ENCODE data around the gene SALL4.

The SALL4 gene

GRCh38 chr20:51811042-51811355 is 8.7 kb upstream of the SALL4 start:
- WGBS (ENCODE audit: extremely low coverage, insufficient coverage, insufficient read length): no CpG with 5 or more reads among the region's 3 CpGs
- Histone ChIP-seq H3K23ac (ENCODE audit: low read length) (no peak overlapping the region), H2BK120ac (ENCODE audit: insufficient read depth, low read length, poor library complexity) (no peak overlapping the region)

DNA sequence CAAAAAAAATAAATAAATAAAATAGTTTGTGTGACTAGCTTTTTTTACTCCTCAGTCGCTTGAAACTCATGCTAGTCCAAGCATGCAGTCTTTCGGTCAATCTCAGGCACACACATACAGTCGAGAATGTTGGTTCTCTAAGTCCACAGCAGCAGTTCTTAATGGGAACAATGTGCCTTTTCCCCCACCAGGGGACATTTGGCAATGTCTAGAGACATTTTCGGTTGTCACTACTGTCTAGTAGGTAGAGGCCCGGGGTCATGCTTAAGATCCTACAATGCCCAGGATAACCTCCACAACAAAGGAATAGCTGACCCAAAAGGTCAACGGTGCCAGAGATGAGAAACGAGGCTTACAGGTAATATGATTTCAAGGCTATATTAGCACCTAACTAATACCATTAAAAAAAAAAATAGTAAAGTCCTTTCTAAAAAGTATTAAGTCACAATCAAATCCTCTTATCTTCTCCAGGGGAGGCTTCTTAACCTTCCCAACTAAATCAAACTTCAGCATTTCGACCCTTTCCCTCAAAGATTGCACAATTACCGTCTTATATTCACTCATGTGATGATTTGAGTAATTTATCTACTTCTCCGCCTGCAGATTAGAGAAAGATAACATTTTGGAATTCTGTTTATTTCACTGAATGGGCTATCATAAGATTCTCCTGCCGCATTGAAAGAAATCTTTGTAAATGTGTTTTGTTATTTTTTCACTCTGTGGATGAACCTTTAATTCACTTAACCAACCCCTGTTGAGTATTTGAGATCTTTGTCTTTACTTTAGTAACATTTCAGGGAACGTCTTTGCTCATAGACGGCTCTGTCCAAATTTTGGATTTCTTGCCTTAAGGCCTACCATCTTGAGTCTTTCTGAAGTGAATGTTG is 8.1 kb upstream of the SALL4 start:
- Histone ChIP-seq H3K9me3 (ENCODE audit: insufficient read depth, low read depth, low read length) (no peaks in the 10 kb centered on the region), H3K18ac (ENCODE audit: low read length) (no peak overlapping the region), H3K4me3 (ENCODE audit: low read depth, low read length) (no peak overlapping the region), H3K27ac (ENCODE audit: low read depth, low read length) (no peak overlapping the region), H4K91ac (ENCODE audit: low read depth, low read length) (no peak overlapping the region), H3K79me1 (ENCODE audit: low read length) (no peaks in the 10 kb centered on the region), H2AFZ (ENCODE audit: insufficient read depth, low read length, poor library complexity) (no peak overlapping the region), H3K9ac (ENCODE audit: low read length) (no peak overlapping the region), H2BK120ac (ENCODE audit: insufficient read depth, low read length, poor library complexity) (no peak overlapping the region), H3K23ac (ENCODE audit: low read length) (no peak overlapping the region), H4K8ac (ENCODE audit: low read depth, low read length) (no peak overlapping the region), H3K14ac (ENCODE audit: low read length) (no peak overlapping the region), H3K4me1 (ENCODE audit: control insufficient read depth in 1 of 2, insufficient read depth in 2 of 2, low read length in 2 of 2) (no peaks in the 10 kb centered on the region), H2BK12ac (ENCODE audit: low read length) (no peak overlapping the region), H2BK5ac (ENCODE audit: low read depth, low read length, poor library complexity) (no peak overlapping the region), H3K4me2 (ENCODE audit: low read length) (no peak overlapping the region), H3K27me3 (ENCODE audit: insufficient read depth, low read length) (no peaks in the 10 kb centered on the region), H4K12ac (ENCODE audit: low read depth, low read length) (no peak overlapping the region), H3K79me2 (ENCODE audit: control insufficient read depth, insufficient read depth, low read length, poor library complexity) (no peaks in the 10 kb centered on the region), H3K36me3 (ENCODE audit: control insufficient read depth in 1 of 2, insufficient read depth in 2 of 2, low read length in 2 of 2) (no peaks in the 10 kb centered on the region), H2AK5ac (ENCODE audit: low read length) (no peak overlapping the region), H3K4ac (ENCODE audit: low read depth, low read length) (no peak overlapping the region)
- DNase-seq: peak in 1 of 2 donors; percentile 34
- WGBS (ENCODE audit: extremely low coverage, insufficient coverage, insufficient read length): 100% methylated on average over 2 of the region's 13 CpGs

More at GRCh38 chr20:51811042-51811355, 8.7 kb upstream of the SALL4 start:
- Histone ChIP-seq H3K9ac (ENCODE audit: low read length) (no peak overlapping the region), H4K12ac (ENCODE audit: low read depth, low read length) (no peak overlapping the region), H3K79me2 (ENCODE audit: control insufficient read depth, insufficient read depth, low read length, poor library complexity) (no peaks in the 10 kb centered on the region), H3K4me2 (ENCODE audit: low read length) (no peak overlapping the region), H4K91ac (ENCODE audit: low read depth, low read length) (no peak overlapping the region), H3K9me3 (ENCODE audit: insufficient read depth, low read depth, low read length) (no peaks in the 10 kb centered on the region), H3K14ac (ENCODE audit: low read length) (no peak overlapping the region), H2BK5ac (ENCODE audit: low read depth, low read length, poor library complexity) (no peak overlapping the region), H2AK5ac (ENCODE audit: low read length) (no peak overlapping the region), H3K27ac (ENCODE audit: low read depth, low read length) (no peak overlapping the region), H2AFZ (ENCODE audit: insufficient read depth, low read length, poor library complexity) (no peak overlapping the region), H2BK12ac (ENCODE audit: low read length) (no peak overlapping the region), H3K4me1 (ENCODE audit: control insufficient read depth in 1 of 2, insufficient read depth in 2 of 2, low read length in 2 of 2) (no peaks in the 10 kb centered on the region), H3K79me1 (ENCODE audit: low read length) (no peaks in the 10 kb centered on the region), H3K36me3 (ENCODE audit: control insufficient read depth in 1 of 2, insufficient read depth in 2 of 2, low read length in 2 of 2) (no peaks in the 10 kb centered on the region), H3K4ac (ENCODE audit: low read depth, low read length) (no peak overlapping the region), H3K27me3 (ENCODE audit: insufficient read depth, low read length) (no peaks in the 10 kb centered on the region), H3K4me3 (ENCODE audit: low read depth, low read length) (no peak overlapping the region), H4K8ac (ENCODE audit: low read depth, low read length) (no peak overlapping the region), H3K18ac (ENCODE audit: low read length) (no peak overlapping the region)
- DNase-seq: peak; percentile 51 to 81

DNA sequence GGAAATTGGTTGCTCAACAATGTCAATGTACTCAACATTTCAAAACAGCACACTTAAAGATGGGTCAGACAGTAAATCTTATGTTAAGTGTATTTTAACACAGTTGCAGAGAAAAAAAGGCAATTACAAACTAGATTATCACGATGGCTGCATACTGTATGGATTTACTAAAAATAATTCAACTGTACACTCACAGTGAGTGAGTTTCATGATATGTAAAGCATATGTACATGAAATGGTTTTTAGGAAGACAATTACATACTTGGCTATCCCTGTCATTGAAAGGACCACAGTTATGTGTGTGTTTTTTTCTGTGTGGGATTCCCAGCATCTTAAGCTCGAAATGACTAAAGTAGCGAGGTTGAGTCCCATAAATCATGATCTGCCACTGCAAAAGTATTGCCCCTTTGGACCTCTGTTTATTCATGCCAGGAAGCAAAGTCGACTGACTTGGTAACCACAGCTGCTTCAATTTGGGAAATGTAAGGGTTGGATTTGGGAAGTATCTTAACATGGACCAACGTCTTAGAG is 5.5 kb upstream of the SALL4 start:
- H4K8ac ChIP-seq (ENCODE audit: low read depth, low read length): no peak overlapping the region
- no peaks in the 10 kb centered on the region for H3K36me3 ChIP-seq (ENCODE audit: control insufficient read depth in 1 of 2, insufficient read depth in 2 of 2, low read length in 2 of 2)
- H4K12ac ChIP-seq (ENCODE audit: low read depth, low read length): no peak overlapping the region
- H2AFZ ChIP-seq (ENCODE audit: insufficient read depth, low read length, poor library complexity): no peak overlapping the region
- DNase-seq: no peak
- H3K4me2 ChIP-seq (ENCODE audit: low read length): no peak overlapping the region
- WGBS (ENCODE audit: extremely low coverage, insufficient coverage, insufficient read length): no CpG with 5 or more reads among the region's 5 CpGs
- H3K4me1 ChIP-seq (ENCODE audit: control insufficient read depth in 1 of 2, insufficient read depth in 2 of 2, low read length in 2 of 2): no peaks in the 10 kb centered on the region
- no peak overlapping the region for H3K23ac ChIP-seq (ENCODE audit: low read length)
- no peak overlapping the region for H3K4me3 ChIP-seq (ENCODE audit: low read depth, low read length)
- H3K9me3 ChIP-seq (ENCODE audit: insufficient read depth, low read depth, low read length): no peaks in the 10 kb centered on the region
- no peak overlapping the region for H2AK5ac ChIP-seq (ENCODE audit: low read length)
- no peak overlapping the region for H3K27ac ChIP-seq (ENCODE audit: low read depth, low read length)
- H3K9ac ChIP-seq (ENCODE audit: low read length): no peak overlapping the region
- no peak overlapping the region for H2BK120ac ChIP-seq (ENCODE audit: insufficient read depth, low read length, poor library complexity)
- H3K79me2 ChIP-seq (ENCODE audit: control insufficient read depth, insufficient read depth, low read length, poor library complexity): no peaks in the 10 kb centered on the region
- no peak overlapping the region for H4K91ac ChIP-seq (ENCODE audit: low read depth, low read length)
- H3K4ac ChIP-seq (ENCODE audit: low read depth, low read length): no peak overlapping the region
- no peak overlapping the region for H3K14ac ChIP-seq (ENCODE audit: low read length)
- no peak overlapping the region for H2BK5ac ChIP-seq (ENCODE audit: low read depth, low read length, poor library complexity)
- H3K27me3 ChIP-seq (ENCODE audit: insufficient read depth, low read length): no peaks in the 10 kb centered on the region
- no peak overlapping the region for H3K18ac ChIP-seq (ENCODE audit: low read length)
- no peak overlapping the region for H2BK12ac ChIP-seq (ENCODE audit: low read length)
- H3K79me1 ChIP-seq (ENCODE audit: low read length): no peaks in the 10 kb centered on the region

- Histone ChIP-seq H3K23ac (ENCODE audit: low read length) (no peak overlapping the region), H3K27ac (ENCODE audit: low read depth, low read length) (no peak overlapping the region), H2AK5ac (ENCODE audit: low read length) (no peak overlapping the region), H2AFZ (ENCODE audit: insufficient read depth, low read length, poor library complexity) (no peak overlapping the region), H2BK5ac (ENCODE audit: low read depth, low read length, poor library complexity) (no peak overlapping the region), H3K9me3 (ENCODE audit: insufficient read depth, low read depth, low read length) (no peaks in the 10 kb centered on the region), H3K4me1 (ENCODE audit: control insufficient read depth in 1 of 2, insufficient read depth in 2 of 2, low read length in 2 of 2) (no peaks in the 10 kb centered on the region), H3K36me3 (ENCODE audit: control insufficient read depth in 1 of 2, insufficient read depth in 2 of 2, low read length in 2 of 2) (no peaks in the 10 kb centered on the region), H3K14ac (ENCODE audit: low read length) (no peak overlapping the region), H4K91ac (ENCODE audit: low read depth, low read length) (no peak overlapping the region), H3K79me2 (ENCODE audit: control insufficient read depth, insufficient read depth, low read length, poor library complexity) (peaks cover 19% of the 10 kb centered on the region), H3K4me2 (ENCODE audit: low read length) (no peak overlapping the region), H3K18ac (ENCODE audit: low read length) (no peak overlapping the region), H2BK12ac (ENCODE audit: low read length) (no peak overlapping the region), H3K4me3 (ENCODE audit: low read depth, low read length) (no peak overlapping the region), H3K27me3 (ENCODE audit: insufficient read depth, low read length) (no peaks in the 10 kb centered on the region), H2BK120ac (ENCODE audit: insufficient read depth, low read length, poor library complexity) (no peak overlapping the region), H3K9ac (ENCODE audit: low read length) (no peak overlapping the region), H4K8ac (ENCODE audit: low read depth, low read length) (no peak overlapping the region), H4K12ac (ENCODE audit: low read depth, low read length) (no peak overlapping the region), H3K79me1 (ENCODE audit: low read length) (peaks cover 17% of the 10 kb centered on the region), H3K4ac (ENCODE audit: low read depth, low read length) (no peak overlapping the region)
- DNase-seq: no peak
- no CpG with 5 or more reads among the region's 7 CpGs for WGBS (ENCODE audit: extremely low coverage, insufficient coverage, insufficient read length)
Measured at GRCh38 chr20:51804754-51805153, 2.4 kb upstream of the SALL4 start.

All from trophoblast cell (in vitro differentiated cells and primary cell).